IPS DF 6.9 (cell line): ENCODE results near the gene FAM118A.
"Not testable (repeated sequence)": the region's sequence is repeated elsewhere in the genome, so short reads cannot be mapped to it uniquely, and the experiment has no call there.

ENCODE experiments used
- DNase-seq: peaks from one replicate; pipeline ENCODE4 v3.0.0-alpha.2; 2013; ENCODE audit warnings: low read depth, low spot score
- H3K27ac ChIP-seq: one replicate; pipeline ENCODE4 v1.5.1; 2013; ENCODE audit warnings: low read length, control low read depth
- H3K27me3 ChIP-seq: 2 replicates; pipeline ENCODE4 v1.6.1; 2013; ENCODE audit warnings: mild to moderate bottlenecking, low read length; ENCODE audit not compliant: control insufficient read depth, insufficient read depth
- H3K36me3 ChIP-seq: 2 replicates; pipeline ENCODE4 v1.6.1; 2013; ENCODE audit warnings: low read length; ENCODE audit not compliant: control insufficient read depth, insufficient read depth
- H3K4me1 ChIP-seq: 2 replicates; pipeline ENCODE4 v1.6.1; 2013; ENCODE audit warnings: low read length; ENCODE audit not compliant: control insufficient read depth, insufficient read depth
- H3K4me3 ChIP-seq: 2 replicates; pipeline ENCODE4 v1.5.1; 2013; ENCODE audit warnings: mild to moderate bottlenecking, low read length
- H3K9me3 ChIP-seq: 2 replicates; pipeline ENCODE4 v1.6.1; 2013; ENCODE audit warnings: low read length, inconsistent platforms; ENCODE audit not compliant: control insufficient read depth, insufficient read depth
- WGBS: extraction: QIAGEN DNeasy Blood & Tissue Kit; methylation state at CpG from one replicate; pipeline ENCODE4 v1.1.7; 2013; ENCODE audit warnings: mixed read lengths, missing lambda C conversion rate; ENCODE audit not compliant: insufficient read length, insufficient coverage; 5-methylcytosine and 5-hydroxymethylcytosine counted together

FAM118A gene

GRCh38 chr22:45366713-45367112, 57.0 kb downstream of the FAM118A start:
- Histone ChIP-seq H3K36me3 (no peaks in the 10 kb centered on the region), H3K27ac (no peak overlapping the region), H3K4me3 (no peak overlapping the region), H3K4me1 (no peaks in the 10 kb centered on the region), H3K27me3 (no peaks in the 10 kb centered on the region), H3K9me3 (no peaks in the 10 kb centered on the region)
- DNase-seq = no peak
- no CpG with 5 or more reads among the region's 3 CpGs for WGBS

- DNase-seq, H3K4me1 ChIP-seq, H3K9me3 ChIP-seq, H3K4me3 ChIP-seq, H3K36me3 ChIP-seq, H3K27ac ChIP-seq, H3K27me3 ChIP-seq: not testable (repeated sequence)
- no CpG with 5 or more reads among the region's 3 CpGs for whole genome bisulfite sequencing
These were observed 63.9 kb downstream of the FAM118A start for GRCh38 chr22:45373592-45373991.

- WGBS = no CpG with 5 or more reads among the region's 3 CpGs
- H3K36me3 ChIP-seq = no peaks in the 10 kb centered on the region
- H3K9me3 ChIP-seq = no peaks in the 10 kb centered on the region
- no peak overlapping the region for H3K27ac ChIP-seq
- H3K27me3 ChIP-seq = no peaks in the 10 kb centered on the region
- H3K4me1 ChIP-seq = no peaks in the 10 kb centered on the region
- no peak for DNase-seq
- no peak overlapping the region for H3K4me3 ChIP-seq
These were observed 66.3 kb downstream of the FAM118A start for GRCh38 chr22:45376009-45376408.

- no peak overlapping the region for H3K27ac ChIP-seq
- no peak for DNase-seq
- no peaks in the 10 kb centered on the region for H3K4me1 ChIP-seq
- H3K27me3 ChIP-seq = no peaks in the 10 kb centered on the region
- no CpG with 5 or more reads among the region's 1 CpG for WGBS
- H3K36me3 ChIP-seq = no peaks in the 10 kb centered on the region
- no peaks in the 10 kb centered on the region for H3K9me3 ChIP-seq
- H3K4me3 ChIP-seq = no peak overlapping the region
These were observed 67.0 kb downstream of the FAM118A start for GRCh38 chr22:45376703-45377102.

GRCh38 chr22:45381348-45381747, 71.6 kb downstream of the FAM118A start:
- DNase-seq = no peak
- H3K27ac ChIP-seq = no peak overlapping the region
- H3K27me3 ChIP-seq = no peaks in the 10 kb centered on the region
- H3K4me1 ChIP-seq = no peaks in the 10 kb centered on the region
- no peaks in the 10 kb centered on the region for H3K36me3 ChIP-seq
- no CpG with 5 or more reads among the region's 2 CpGs for WGBS
- no peaks in the 10 kb centered on the region for H3K9me3 ChIP-seq
- no peak overlapping the region for H3K4me3 ChIP-seq

DNA sequence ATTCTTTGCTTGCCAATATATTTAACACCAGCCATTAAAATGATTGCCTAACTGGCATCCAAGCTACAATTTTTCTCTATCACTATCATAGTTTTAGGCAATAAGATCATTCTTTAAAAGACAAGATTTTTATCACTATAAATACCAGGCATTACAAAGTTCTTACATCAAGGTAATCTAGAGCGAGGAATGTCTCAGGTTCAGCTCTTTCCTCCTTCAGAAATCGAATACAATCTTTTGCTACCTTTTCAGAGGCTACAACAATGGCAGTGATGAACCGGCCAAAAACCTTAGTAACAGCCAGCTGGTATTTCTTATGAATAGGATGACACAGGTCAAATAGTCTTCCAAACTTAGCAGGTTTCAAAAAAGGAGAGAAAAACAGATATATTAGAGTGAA, 79.8 kb downstream of the FAM118A start:
- no peak for DNase-seq
- no peaks in the 10 kb centered on the region for H3K4me1 ChIP-seq
- no CpG with 5 or more reads among the region's 3 CpGs for WGBS
- H3K27me3 ChIP-seq = no peaks in the 10 kb centered on the region
- no peaks in the 10 kb centered on the region for H3K9me3 ChIP-seq
- H3K27ac ChIP-seq = no peak overlapping the region
- no peaks in the 10 kb centered on the region for H3K36me3 ChIP-seq
- H3K4me3 ChIP-seq = no peak overlapping the region
